GM19452 (cell line): Measurements from ENCODE around the gene CD300A.

Experiments used
- ATAC-seq: cut with Tn5 transposase; IDR thresholded peaks from one replicate; pipeline ENCODE4 v1.9.1; 2021; ENCODE audit not compliant: unreplicated experiment

The CD300A gene

DNA sequence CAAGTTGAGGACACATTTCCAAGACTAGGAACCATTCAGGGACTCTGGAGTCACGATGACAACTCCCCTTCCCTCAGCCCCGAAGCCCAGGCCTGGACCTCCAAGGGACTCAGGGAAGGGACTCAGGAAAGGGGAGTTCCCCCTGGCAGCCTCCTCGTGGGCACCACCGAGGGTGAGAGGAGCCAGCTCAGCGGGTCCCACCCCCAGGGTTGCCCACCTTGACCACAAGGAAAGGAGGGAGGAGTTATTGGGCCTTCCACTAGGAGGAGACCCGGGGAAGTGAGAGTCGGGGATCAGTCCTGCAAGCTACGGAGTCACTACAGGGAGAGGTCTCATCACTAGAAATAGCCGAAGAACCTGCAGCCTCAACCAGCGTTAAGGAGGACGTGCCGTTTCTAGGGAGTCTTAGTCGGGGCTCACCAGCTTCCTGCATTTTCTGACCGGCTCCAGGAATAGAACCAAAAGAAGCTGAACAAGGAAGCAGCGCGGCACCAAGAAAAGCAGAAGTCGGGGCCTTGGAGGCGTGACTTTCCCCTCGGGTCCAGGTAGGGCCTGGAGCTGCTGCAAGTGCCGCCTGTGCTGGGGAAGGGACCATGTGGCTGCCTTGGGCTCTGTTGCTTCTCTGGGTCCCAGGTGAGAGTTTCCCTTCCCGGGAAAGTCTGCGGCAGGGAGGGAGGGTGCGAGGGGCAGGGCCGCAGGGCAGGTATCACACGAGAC lies at the start of gene CD300A:
TSS of gene CD300A (plus strand) at position 524 of the 717 bp plus-strand sequence. CDS start at position 594, 70 bp downstream.
- ATAC-seq = no peak

DNA sequence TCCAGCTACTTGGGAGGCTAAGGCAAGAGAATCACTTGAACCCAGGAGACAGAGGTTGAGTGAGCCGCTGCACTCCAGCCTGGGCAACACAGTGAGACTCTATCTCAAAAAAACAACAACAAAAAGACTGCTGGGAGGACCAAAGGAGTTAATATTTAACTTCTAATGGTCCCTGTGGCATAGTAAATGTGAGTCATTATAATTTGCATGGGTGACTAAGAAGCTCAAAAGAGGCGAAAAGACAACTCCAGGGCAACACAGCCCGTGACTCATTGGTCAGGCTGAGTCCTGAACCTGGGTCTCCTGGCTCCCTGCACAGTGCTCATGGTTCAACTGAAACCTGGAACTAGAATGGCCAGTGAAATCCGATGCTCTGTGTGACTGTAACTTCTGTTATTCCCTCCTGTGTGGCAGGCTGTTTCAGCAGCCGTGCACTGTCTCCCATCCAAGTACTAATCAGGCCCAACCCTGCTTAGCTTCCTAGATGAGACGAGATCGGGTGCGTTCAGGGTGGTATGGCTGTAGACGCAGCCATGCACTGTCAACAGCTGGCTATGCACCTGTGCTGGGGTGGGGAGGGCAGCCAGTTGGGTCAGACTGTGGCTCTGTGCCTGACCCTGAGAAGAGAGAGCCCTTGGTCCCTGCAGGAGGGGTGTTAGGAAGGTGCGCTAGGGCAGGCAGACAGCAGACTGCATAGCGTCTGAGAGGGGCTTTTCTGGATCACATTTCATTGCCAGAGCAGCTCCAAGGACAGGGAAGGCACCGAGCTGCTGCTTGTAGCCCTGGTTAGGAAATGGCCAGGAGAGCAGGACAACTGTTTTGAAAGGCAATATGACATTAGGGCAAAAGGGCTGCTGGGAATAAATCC lies 49.0 kb upstream of the CD300A start:
- peak; percentile 83 for ATAC-seq

DNA sequence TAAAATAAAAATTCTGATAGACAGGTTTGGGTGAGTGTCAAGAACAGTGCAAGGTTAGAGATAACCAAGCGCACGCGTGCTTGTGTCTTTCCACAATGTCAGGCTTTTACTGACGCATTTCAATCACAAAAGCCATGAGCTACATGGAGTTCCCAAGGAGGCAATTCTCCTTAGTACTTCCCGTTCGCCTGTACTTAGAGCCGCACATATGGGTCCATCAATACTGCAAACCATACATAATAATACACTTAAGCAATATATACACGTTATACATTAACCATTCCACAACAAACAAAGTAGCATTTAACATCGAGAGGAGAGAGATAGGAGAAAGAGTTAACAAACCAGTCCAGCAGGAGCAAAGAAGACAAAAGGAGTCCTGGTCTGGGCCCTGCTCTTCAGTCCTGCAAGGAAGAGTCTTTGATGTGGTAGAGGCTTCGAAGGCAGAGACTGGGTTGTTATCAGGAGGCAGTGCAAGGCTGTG lies 46.5 kb upstream of the CD300A start:
- ATAC-seq = no peak

DNA sequence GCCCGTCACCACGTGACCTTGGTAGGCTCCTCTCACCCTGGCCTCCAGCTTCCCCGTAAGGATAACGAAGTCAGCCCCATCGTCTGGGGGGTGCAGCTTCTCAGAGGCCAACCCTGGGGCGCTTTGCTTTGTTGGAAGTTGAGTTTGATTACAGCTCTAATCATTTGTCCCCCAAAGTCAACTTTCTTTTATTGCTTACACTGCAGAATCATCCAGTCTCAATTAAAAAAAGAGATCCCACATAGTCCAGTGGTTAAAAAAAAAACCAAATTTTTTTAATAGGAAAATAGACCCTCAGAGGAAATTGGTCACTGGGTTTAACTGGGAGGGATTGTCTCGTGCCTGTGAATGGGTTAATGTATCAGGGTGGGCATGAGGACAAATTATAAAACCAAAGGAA lies 42.3 kb upstream of the CD300A start:
- no peak for ATAC-seq

DNA sequence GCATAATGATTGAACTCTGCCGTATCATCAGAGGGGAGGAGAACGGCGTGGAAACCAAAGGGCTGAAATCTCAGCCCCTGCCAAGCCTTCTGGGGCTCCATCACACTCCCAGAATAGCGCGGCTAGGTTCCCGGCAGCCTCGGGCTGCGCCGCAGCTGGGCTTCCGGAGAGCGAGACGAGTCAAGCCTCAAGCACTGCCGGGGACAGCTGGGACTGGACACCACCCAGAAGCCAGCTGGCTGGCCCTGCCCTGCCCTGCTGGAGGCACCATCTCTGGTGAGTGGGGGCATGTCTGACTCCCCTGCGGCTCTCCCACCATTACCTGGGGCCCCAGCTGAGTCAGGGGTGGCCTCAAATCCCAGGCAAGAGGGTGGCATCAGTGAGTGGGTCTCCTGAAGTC lies 41.8 kb upstream of the CD300A start:
- ATAC-seq = no peak

DNA sequence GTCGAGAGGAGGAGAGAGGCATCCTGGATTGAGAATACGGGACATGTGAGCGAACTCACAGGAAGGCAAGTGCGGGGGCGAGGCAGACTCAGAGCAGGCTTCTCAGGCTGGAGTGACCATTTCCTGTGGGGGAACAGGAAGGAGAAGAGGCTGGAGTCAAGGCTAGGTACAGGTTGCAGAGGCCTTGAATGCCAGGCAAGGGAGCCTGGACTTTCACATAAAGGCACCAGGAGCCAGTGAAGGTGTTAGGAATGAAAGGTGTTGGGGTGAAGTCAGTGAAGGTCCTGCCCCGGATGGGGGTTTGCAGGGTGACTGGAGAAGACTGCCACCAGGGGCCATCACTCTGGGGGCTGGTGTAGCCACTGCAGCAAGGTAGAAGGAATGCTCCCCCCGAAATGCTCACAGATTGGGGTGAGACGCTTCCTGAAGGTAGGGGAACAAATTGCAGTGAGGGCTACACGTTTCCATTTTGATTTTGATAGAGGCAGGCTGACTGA lies 39.8 kb upstream of the CD300A start:
- ATAC-seq = no peak

DNA sequence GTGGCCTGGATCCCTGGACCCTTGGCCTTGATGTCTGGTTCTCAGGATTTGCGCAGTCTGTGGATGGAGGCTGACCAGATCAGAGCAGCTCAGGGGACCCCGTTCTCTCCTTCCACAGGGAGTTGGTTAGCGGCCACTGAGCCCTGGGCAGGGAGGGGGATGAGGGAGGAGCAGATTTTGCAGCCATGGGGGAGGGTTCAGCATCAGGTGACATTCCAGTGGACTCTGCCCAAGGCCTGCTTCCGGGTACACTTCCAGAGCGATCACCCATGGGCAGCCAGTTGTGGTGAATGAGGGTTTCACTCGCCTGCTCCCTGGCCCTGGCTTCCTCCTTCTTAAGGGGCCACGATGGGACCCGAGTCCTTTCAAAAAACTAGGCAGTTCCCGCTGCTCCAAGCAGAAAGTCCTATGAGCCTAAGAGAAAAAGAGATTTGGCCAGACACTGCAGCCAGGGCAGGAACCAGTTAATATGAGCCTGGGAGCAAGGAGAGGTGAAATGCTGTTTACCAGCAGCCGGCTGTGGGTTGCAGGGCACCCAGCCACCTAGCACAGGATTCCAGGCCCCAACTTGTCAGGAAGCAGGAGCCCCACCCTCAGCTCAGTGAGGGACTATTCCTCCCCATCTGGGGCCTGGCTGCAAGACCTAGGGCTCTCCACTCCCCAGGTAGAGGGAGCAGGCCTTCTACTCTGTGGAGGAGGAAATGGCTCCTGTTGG lies 39.2 kb upstream of the CD300A start:
- ATAC-seq = no peak

DNA sequence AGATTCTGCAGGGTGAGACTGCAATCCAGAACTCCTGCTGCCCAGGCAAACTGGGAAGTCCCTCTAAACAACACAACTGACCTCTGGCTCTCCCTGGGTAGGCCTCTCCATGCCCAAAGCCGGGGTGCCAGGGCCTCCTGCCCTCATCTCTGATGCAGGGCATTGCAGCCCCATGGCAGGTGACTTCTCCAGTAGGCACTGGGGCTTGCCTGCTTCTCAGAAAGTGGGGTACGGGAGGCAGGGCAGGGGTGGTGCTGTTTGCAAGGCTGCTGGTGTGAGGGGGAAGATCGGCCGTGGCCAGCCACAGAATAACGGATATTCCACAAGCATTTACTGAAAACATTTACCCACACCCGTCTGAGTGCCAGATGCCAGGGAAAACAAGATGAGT lies 38.7 kb upstream of the CD300A start:
- ATAC-seq = no peak

DNA sequence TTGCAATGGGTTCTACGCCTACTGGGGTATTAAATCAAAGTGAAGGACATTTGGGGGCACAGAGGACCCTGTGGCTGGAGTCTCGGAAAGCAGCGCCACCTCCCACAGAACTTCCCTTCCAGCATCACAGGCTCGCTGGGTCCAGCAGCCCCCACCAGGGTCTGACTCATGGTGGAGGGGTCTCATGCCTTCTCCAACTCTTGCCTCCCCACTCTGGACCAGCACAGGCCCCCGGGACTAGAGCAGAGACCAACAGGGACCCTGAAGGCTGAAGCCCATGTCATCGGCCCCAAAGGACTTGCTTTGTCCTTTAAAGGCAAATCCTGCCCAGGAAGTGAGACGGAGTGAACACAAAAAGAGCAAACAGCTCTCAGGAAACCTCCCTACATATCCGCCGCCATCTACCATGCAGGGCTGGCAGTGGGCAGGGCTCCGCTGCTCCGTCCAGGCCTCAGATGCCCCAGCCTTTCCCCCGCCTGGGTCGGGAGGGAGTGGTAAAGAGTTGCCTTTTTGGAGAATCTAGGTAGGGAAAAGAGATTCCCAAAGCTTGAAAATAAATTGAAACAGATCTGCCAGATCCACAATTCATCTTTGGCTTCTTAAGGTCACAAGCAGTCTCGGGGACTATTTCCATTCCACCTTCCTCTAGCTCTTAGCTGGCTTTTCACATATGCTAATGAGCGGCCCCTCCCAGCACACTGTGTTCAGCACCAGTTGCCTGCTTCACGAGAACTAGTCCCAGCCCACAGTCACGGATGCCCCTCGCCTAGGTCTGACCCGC lies 36.6 kb upstream of the CD300A start:
- no peak for ATAC-seq

DNA sequence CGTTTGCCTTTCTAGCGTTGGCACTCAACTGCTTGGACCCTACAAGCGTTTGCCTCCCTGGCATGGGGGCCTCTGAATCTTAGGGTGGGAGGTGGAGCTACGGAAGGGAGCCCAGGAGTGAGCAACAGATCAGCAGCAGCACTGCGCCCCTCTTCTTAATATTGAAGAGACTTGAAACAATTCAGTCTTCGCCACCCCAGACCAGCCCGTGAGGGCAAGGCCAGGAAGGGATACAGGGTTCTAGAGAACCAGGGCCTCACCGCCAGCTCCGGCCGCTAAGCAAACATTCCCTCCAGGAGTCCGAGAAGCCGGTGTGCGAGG lies 36.1 kb upstream of the CD300A start:
- no peak for ATAC-seq

DNA sequence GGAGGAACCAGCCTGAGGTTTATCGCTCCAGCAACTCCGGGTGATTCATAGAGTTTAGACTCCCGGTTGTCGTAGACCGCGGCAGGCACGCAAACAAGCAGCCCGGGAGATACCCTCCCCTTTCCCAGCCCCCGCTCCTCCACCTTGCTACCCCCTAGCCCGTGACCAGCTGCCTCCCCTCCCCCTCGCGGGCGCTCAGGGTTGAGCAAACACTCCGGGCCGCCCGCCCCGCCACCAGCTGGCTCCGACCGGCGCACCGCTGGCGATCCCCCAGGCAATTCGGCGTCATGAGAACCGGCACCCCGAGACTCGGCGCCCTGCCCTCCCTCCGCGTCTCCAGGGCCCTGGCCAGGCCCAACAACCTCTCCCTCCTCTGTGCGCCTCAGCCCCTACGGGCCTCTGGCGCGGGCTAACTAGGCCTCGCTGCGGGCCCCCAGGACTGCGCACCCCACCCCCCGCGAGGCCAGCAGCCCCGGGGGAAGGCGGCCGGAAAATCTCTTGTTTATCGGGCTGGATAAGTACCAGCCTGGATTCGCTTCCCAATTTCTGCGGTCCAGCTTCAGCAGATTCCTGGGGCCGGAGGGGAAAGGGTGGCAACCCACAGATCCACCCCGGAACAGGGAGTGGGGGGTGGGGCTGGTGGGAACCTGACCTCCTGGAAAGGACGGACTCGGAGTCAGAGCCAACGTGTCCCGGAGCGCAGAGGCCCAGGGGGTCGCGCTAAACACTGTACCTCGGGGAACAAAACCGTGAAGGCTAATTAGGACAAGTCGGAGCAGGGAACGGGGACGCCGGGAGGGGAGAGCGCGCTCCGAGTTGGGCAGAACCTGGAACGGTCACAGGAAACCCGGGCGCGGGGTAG lies 35.5 kb upstream of the CD300A start:
- no peak for ATAC-seq

DNA sequence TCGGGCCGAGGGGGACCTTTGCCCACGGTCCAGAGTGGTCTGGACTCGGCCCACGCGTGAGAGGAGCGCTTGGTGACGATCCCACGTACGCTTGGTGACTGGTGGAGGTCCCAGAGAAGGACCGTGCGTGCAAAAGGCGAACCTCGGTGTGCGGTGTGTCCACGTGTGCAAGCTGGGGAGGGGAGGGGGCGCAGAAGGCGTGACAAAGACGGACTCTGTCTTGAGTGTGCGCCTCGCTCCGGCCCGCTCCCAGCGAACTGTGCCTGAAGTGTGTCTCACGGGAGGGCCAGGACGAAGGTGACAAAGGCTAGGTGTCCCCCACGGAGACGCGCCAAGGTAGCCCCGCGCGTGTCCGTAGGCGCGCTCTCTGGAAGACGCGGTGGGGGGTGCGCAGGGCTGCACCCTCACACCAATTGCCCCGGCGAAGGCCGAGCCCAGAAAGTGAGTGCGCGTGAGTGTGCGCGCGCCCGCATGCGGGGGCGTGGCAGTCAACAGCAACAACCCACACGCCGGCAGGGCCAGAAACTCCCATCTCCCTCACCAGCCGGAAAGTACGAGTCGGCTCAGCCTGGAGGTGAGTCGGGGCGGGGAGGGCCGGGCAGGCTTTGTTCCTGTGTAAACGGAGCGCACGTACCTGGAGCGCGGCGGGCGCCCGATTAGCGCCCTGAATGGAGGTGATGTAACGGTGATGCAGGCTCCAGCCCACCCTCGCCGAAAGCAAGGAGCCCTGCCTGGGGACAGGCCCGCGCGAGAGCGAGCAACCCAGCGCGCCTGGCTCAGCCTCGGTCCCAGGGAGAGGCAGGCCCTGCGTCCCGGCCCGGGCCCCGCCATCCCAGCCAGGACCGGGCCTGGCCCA lies 34.6 kb upstream of the CD300A start, which contains the start of gene GPRC5C:
TSS of gene GPRC5C (plus strand) at position 521 of the 856 bp plus-strand sequence. CDS start 7,689 bp downstream, outside the sequence.
- no peak for ATAC-seq

DNA sequence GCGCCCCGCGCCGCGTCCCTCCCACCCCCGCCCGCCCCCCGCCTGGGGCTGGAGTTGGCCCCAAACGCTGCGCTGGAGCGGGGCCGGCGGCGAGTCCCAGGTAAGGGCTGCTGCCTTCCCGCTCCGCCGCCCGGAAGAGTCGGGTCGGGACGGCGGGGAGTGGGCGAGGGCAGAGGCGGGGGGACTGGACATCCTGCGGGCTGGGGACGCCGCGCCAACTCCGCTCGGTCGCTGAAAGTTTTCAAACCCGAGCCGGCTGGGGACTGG lies 34.1 kb upstream of the CD300A start:
- ATAC-seq = no peak

DNA sequence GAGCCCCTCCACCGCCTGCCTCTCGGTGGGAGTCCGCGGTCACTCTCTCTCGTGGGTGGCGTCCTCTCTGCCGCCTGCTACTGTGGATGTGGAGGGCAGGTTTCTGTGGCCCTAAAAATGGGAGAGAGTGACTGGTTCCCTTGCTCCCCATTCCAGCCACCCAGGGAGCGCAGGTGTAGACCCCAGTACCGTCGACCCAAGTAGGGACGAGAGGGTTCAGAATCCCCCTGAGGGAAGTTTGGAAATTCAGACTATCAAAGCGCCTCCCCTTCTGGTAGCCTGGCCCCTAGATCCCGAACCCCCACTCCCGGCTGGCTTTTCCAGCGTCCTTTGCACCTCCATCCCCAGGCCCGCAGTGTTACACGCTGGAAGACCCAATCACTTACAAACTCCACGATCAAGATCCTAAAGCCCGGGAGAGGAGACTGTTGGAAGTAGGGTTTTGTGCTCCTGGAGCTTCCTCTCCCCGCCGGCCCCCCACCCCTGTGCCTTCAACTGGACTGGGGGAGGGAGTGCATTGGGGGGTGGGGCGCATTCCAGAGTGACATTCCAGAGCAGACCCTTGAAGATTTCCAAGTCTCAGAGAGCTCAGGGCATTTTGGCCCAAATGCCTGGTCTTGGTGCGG lies 33.6 kb upstream of the CD300A start:
- ATAC-seq = no peak

DNA sequence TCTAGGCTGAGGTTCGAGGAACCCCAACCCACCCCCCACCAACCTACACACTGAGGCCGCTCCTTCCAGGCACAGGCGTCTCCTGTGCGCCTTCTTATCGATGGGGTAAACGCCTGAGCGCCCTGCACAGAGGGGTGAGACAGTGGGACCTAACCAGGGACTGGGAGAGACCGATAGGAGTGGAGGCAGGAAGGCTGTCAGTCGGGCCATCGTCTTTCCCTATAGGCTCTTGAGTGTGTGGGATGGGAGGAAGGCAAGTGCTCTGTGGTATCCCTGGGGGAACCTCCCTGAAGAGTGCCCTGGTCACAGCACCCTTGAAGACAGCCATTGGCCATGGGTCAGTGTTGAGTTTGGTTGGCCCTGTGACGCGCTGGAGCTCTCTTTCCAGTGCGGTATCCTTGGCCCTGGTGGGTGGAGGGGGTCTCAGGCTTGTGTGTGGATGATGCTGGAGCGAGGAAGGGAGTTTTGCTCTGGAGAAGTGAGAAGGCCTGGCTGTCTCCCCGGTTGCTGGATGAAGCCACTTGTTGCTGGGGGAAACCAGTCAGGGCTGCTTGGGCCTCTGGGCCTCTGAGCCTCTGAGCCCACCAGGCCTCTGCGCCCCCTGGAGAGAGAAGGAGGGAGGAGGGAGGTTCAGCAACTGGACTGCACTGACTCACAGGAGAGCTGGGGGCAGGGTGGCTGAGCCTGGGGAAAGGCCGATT lies 32.9 kb upstream of the CD300A start:
- ATAC-seq = no peak

DNA sequence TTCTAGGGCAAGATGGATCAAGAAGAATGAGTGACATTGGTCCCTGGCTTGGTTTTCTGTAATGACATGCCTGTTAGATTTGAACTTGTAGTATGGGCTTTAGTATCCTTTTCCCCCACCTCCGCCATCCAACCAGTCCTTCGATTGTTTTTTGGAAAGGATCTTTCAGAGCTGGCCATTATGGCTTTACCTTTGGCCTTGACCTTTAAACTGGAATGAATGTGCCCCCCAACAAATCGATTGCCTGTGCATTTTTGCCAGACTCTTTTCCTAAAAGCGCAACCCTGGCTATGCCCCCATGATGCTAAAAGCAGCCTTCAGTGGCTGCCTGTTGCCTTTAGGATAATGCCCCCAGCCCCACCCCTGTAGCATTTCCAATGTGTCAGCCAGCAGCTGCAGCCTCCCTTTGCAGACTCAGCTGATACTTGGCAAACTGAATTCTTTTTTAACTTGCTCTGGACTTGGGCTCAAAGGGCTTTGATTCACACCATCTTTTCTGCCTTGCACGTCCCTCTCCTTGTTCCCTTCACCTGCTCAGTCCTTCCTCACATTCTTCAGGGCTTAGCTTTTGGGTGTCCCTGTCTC lies 30.6 kb upstream of the CD300A start:
- ATAC-seq = no peak

DNA sequence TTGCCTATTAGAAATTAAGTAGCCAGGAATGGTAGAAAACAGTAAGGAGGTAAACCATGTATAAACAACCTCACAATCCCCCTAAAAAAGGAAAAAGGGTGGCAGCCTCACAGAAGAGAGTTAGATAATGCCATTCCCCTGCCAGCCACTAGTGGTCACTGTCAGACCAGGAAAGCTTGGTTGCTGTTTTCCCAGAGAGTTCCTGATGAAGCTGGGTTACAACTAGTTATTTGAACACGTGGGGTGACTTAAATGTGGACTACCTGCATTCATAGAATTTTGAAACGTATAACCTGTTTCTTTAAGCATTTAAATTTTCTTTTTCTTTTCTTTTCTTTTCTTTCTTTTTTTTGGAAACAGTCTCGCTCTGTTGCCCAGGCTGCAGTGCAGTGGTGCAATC lies 28.7 kb upstream of the CD300A start:
- no peak for ATAC-seq
